Lower leg skin (tissue), 4 donors: ENCODE data around the gene ADAMTSL2. TPM values are rescaled to one million over a fixed set of nuclear protein-coding genes. Genes with fewer than 3 reads are reported as not detected.

Experiments used
- DNase-seq, 2 donors: peaks; one replicate each; pipeline ENCODE4 v3.0.0-alpha.2; 2019; ENCODE audit warnings: low spot score in 2 of 2
- H3K4me3 ChIP-seq: fragments of 200-600 bp; sonication (generic); 2 replicates; pipeline ENCODE4 v1.5.1; 2017; ENCODE audit warnings: mild to moderate bottlenecking, low read depth; ENCODE audit not compliant: poor library complexity, severe bottlenecking
- CTCF ChIP-seq, 3 donors: fragments of 450-650 bp; IDR thresholded peaks; one replicate each; pipeline ENCODE4 v1.5.1; 2016; ENCODE audit warnings: antibody characterized with exemption in 3 of 3, mild to moderate bottlenecking in 3 of 3, moderate library complexity in 2 of 3
- POLR2A ChIP-seq, 2 donors: fragments of 450-650 bp; IDR thresholded peaks; one replicate each; pipeline ENCODE4 v1.6.1; 2016 to 2017; ENCODE audit warnings: antibody characterized with exemption in 2 of 2, mild to moderate bottlenecking in 1 of 2, moderate library complexity in 1 of 2
- WGBS, 2 donors: methylation state at CpG; one replicate each; pipeline ENCODE4 v1.1.5; 2018; 5-methylcytosine and 5-hydroxymethylcytosine counted together
- intact Hi-C: fragments of 100-400 bp; cut with DNase I; formaldehyde crosslinking; loops from one replicate; pipeline ENCODE4 v1.15.0; 2023; ENCODE audit warnings: low total_unique reads
- total RNA-seq, 4 donors: library from RNA; depleted of rRNA; stranded (reverse); fragments of >200 nt; gene quantifications; one replicate each; pipeline ENCODE4 v1.1.0, GENCODE V29; 2016

ADAMTSL2 gene
- total RNA-seq, 4 donors from 2014 or later, result 0.08 to 1.5 (median 0.32) TPM; not detected in 1

- DNase-seq, result no peak
- no peak for TF ChIP-seq POLR2A (IDR thresholded peaks at IDR 0.05)
- no peak overlapping the region for H3K4me3 ChIP-seq
- intact Hi-C loops, result no loop called here
- WGBS, 2 donors, result 57 to 63% methylated on average over 5 of the region's 5 CpGs
These were observed 80.2 kb downstream of the ADAMTSL2 start for GRCh38 chr9:133614678-133615077.

GRCh38 chr9:133615186-133615585 is 80.7 kb downstream of the ADAMTSL2 start:
- no peak overlapping the region for H3K4me3 ChIP-seq
- intact Hi-C loops, result no loop called here
- DNase-seq, result no peak
- WGBS, 2 donors, result 28 to 44% methylated on average over 16 of the region's 16 CpGs
- TF ChIP-seq POLR2A (IDR thresholded peaks at IDR 0.05), result no peak
- no peak for TF ChIP-seq CTCF (IDR thresholded peaks at IDR 0.05)

GRCh38 chr9:133615606-133616188 is 81.2 kb downstream of the ADAMTSL2 start:
- TF ChIP-seq POLR2A (IDR thresholded peaks at IDR 0.05) (no peak), CTCF (IDR thresholded peaks at IDR 0.05) (no peak)
- 75 to 76% methylated on average over 11 to 13 of the region's 13 CpGs for WGBS, 2 donors

GRCh38 chr9:133616643-133617405 is 82.3 kb downstream of the ADAMTSL2 start:
- DNase-seq, result no peak
- no peak for TF ChIP-seq CTCF (IDR thresholded peaks at IDR 0.05)
- no peak for TF ChIP-seq POLR2A (IDR thresholded peaks at IDR 0.05)
- intact Hi-C loops, result no loop called here
- H3K4me3 ChIP-seq, result no peak overlapping the region
- 68 to 82% methylated on average over 13 of the region's 13 CpGs for WGBS, 2 donors

More at GRCh38 chr9:133615606-133616188, 81.2 kb downstream of the ADAMTSL2 start:
- intact Hi-C loops, result no loop called here
- no peak overlapping the region for H3K4me3 ChIP-seq
- no peak for DNase-seq

- TF ChIP-seq POLR2A (IDR thresholded peaks at IDR 0.05) (no peak), CTCF (IDR thresholded peaks at IDR 0.05) (no peak)
- WGBS, 2 donors, result 86 to 88% methylated on average over 10 of the region's 10 CpGs
- no peak overlapping the region for H3K4me3 ChIP-seq
- no peak for DNase-seq
- intact Hi-C loops, result no loop called here
These were observed 84.2 kb downstream of the ADAMTSL2 start for GRCh38 chr9:133618726-133619125.

- no peak overlapping the region for H3K4me3 ChIP-seq
- no peak for DNase-seq
- WGBS, 2 donors, result 8 to 10% methylated on average over 8 of the region's 8 CpGs
- intact Hi-C loops, result no loop called here
- no peak for TF ChIP-seq CTCF (IDR thresholded peaks at IDR 0.05)
- TF ChIP-seq POLR2A (IDR thresholded peaks at IDR 0.05), result no peak
These were observed 85.3 kb downstream of the ADAMTSL2 start for GRCh38 chr9:133619791-133620190.
